GM10847 (cell line): ENCODE measurements around the gene SRBD1.

ENCODE experiments used
- POLR2A ChIP-seq: IDR thresholded peaks from 2 replicates; pipeline ENCODE4 v1.6.1; 2011; ENCODE audit not compliant: insufficient read length; ENCODE audit errors: extremely low read depth

The SRBD1 gene

GRCh38 chr2:45412754-45413379, 198.2 kb downstream of the SRBD1 start:
- no peak for TF ChIP-seq POLR2A

GRCh38 chr2:45409677-45410076, 201.4 kb downstream of the SRBD1 start:
- TF ChIP-seq POLR2A: no peak

- TF ChIP-seq POLR2A: no peak
Measured at GRCh38 chr2:45406621-45407020, 204.4 kb downstream of the SRBD1 start.

GRCh38 chr2:45404807-45405297, 206.2 kb downstream of the SRBD1 start:
- TF ChIP-seq POLR2A: no peak

DNA sequence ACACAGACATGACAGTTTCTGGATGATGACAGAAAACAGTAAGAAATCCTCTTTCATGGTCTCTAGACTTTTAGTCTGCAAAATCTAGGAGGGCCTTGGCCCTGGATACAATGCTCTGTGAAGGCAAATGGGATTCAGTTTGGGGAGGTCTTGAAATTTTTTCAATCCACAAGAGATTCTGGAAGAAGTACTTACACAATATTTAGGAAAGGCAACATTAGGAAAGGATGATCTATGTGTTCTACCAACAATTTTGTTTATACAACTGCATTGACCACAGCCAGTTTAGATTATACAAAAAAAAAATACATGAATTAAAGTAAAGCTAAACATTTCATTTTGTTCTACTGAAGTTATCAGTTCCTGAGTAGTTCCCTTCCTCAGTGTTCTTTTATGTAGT, 208.0 kb downstream of the SRBD1 start:
- TF ChIP-seq POLR2A: no peak

DNA sequence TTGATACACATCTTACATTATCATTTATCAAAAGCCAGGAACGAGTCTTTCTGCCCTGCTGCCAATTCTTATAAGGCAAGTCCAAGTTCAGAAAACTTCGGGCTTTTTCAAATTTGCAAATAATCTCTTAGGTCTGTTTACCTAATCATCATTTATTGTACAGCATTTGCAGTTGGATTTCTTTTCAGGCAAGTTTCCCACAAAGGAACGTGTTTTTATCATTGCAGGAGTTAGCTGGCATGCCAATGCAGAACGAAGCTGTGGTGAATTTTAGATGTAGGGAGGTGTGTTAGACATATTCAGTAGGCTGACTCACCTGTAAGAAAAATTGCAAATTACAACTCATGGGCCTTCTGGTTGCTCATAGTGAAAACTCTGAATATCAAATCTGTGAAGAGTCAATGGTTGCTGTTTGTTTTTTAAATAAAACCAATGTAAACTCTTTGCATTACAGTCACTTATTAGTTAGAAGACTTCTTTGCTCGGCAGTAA, 209.6 kb downstream of the SRBD1 start:
- no peak for TF ChIP-seq POLR2A

GRCh38 chr2:45399040-45399784, 211.9 kb downstream of the SRBD1 start:
- no peak for TF ChIP-seq POLR2A

DNA sequence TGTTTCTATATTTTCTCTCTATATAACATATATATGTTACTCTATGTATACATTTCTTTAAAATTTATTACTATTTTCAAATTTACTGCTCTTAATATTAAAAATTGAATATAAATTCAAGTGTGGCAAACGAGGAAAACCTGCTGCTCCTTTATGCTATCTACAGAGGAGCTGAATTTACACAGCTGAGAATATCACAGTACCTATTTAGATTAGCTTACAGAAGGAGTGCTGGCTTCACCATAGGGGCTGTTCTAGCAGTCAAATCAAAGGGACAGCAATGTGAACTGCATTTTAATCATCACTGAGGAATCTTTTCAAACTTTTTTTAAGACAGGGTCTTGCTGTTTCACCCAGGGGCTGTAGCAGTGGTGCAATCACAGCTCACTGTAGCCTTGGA, 213.8 kb downstream of the SRBD1 start:
- no peak for TF ChIP-seq POLR2A

GRCh38 chr2:45396671-45397070, 214.4 kb downstream of the SRBD1 start:
- no peak for TF ChIP-seq POLR2A

GRCh38 chr2:45394842-45395241, 216.2 kb downstream of the SRBD1 start:
- no peak for TF ChIP-seq POLR2A

- no peak for TF ChIP-seq POLR2A
Measured at GRCh38 chr2:45394216-45394615, 216.9 kb downstream of the SRBD1 start.

- no peak for TF ChIP-seq POLR2A
Measured at GRCh38 chr2:45391866-45392265, 219.2 kb downstream of the SRBD1 start.

DNA sequence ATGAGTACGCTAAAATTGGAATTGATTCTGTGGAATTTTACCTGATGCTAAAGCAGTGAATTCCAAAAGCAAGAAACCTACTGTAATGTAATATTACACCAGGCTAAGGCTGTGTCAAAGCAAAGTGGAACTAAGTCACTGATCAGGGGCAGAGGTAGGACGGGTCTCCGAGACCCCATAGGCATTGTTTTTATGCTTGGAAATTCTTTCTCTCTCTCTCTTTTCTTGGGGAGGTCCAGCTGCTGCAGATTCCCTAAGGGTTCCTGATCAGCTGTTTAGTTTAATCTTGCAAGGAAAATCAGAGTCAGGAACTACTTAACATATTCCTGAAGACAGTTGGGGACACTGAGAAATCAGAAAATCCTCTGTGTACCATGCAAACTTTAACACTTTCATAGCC, 220.2 kb downstream of the SRBD1 start:
- TF ChIP-seq POLR2A: no peak

- TF ChIP-seq POLR2A: no peak
Measured at GRCh38 chr2:45390441-45390840, 220.6 kb downstream of the SRBD1 start.

GRCh38 chr2:45388541-45389100, 222.4 kb downstream of the SRBD1 start:
- no peak for TF ChIP-seq POLR2A

DNA sequence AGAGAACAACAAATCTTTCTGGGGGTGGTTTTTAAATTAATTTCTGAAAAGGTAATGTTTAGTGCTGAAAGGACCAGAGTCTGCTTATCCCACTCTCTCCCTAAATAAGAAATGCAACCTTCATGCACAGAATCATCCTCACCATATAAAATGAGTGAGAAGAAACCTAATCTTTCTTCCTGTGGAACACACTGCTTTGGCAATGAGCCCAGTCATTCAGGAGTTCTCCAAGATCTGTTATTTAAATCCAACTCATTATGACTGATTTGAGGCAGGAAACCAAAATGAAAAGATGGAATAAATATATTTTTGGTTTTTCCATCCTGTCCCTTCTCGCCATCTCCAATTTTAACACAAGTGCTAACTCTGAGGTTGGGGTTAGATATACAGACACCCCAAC, 228.3 kb downstream of the SRBD1 start:
- TF ChIP-seq POLR2A: no peak
